DOHH2 (cell line): ENCODE results near the gene LGALS12.

Experiments used
- H3F3A ChIP-seq: fragments of 200-600 bp; sonication (generic), shearing (Covaris generic); 2 replicates; pipeline ENCODE4 v1.6.0; 2016; ENCODE audit warnings: antibody characterized with exemption, mild to moderate bottlenecking; ENCODE audit not compliant: control insufficient read depth, insufficient read depth
- H3K27ac ChIP-seq: fragments of 200-600 bp; sonication (generic); 2 replicates; pipeline ENCODE4 v1.5.1; 2014; ENCODE audit warnings: low read depth, mild to moderate bottlenecking, low read length, moderate library complexity
- H3K27me3 ChIP-seq: fragments of 200-600 bp; sonication (generic); 2 replicates; pipeline ENCODE4 v1.6.1; 2014; ENCODE audit warnings: mild to moderate bottlenecking, low read length, mixed read lengths; ENCODE audit not compliant: control insufficient read depth
- H3K36me3 ChIP-seq: fragments of 200-600 bp; sonication (generic); 2 replicates; pipeline ENCODE4 v1.6.1; 2014; ENCODE audit warnings: mild to moderate bottlenecking, low read length, moderate library complexity, mixed read lengths; ENCODE audit not compliant: control insufficient read depth
- H3K4me1 ChIP-seq: fragments of 200-600 bp; sonication (generic); 2 replicates; pipeline ENCODE4 v1.6.1; 2014; ENCODE audit warnings: mild to moderate bottlenecking, low read length, mixed read lengths; ENCODE audit not compliant: control insufficient read depth
- H3K4me2 ChIP-seq: fragments of 200-600 bp; sonication (generic); 2 replicates; pipeline ENCODE4 v1.6.0; 2014; ENCODE audit warnings: mild to moderate bottlenecking, low read length, moderate library complexity
- H3K4me3 ChIP-seq: fragments of 200-600 bp; sonication (generic); 2 replicates; pipeline ENCODE4 v1.5.1; 2014; ENCODE audit warnings: mild to moderate bottlenecking, low read length, mixed read lengths
- H3K79me2 ChIP-seq: fragments of 200-600 bp; sonication (generic); 2 replicates; pipeline ENCODE4 v1.6.1; 2014; ENCODE audit warnings: mild to moderate bottlenecking, low read length, mixed read lengths; ENCODE audit not compliant: control insufficient read depth
- H3K9me2 ChIP-seq: fragments of 200-600 bp; sonication (generic); replicated peaks from 2 replicates; pipeline ENCODE4 v1.6.1; 2014; ENCODE audit warnings: mild to moderate bottlenecking, low read length, mixed read lengths; ENCODE audit not compliant: control insufficient read depth
- H3K9me3 ChIP-seq: fragments of 200-600 bp; sonication (generic); 2 replicates; pipeline ENCODE4 v1.6.1; 2014; ENCODE audit warnings: antibody characterized with exemption, low read length, mixed read lengths; ENCODE audit not compliant: control insufficient read depth, insufficient read depth
- H4K20me1 ChIP-seq: fragments of 200-600 bp; sonication (generic); 2 replicates; pipeline ENCODE4 v1.6.0; 2014; ENCODE audit warnings: low read depth, mild to moderate bottlenecking, antibody characterized with exemption, low read length, moderate library complexity; ENCODE audit not compliant: control insufficient read depth, insufficient read depth
- EZH2phosphoT487 ChIP-seq: fragments of 200-600 bp; sonication (generic); IDR thresholded peaks from 2 replicates; pipeline ENCODE4 v1.6.1; 2017; ENCODE audit warnings: borderline replicate concordance, mild to moderate bottlenecking, antibody characterized with exemption, low read length, moderate library complexity, mixed read lengths
- TF ChIP-seq, protein P1 (sequence below): fragments of 200-600 bp; sonication (generic); IDR thresholded peaks from one replicate; pipeline ENCODE4 v1.5.1; 2014; ENCODE audit warnings: antibody characterized with exemption, mild to moderate bottlenecking, low read depth, low read length; ENCODE audit not compliant: poor library complexity, severe bottlenecking

The LGALS12 gene

DNA sequence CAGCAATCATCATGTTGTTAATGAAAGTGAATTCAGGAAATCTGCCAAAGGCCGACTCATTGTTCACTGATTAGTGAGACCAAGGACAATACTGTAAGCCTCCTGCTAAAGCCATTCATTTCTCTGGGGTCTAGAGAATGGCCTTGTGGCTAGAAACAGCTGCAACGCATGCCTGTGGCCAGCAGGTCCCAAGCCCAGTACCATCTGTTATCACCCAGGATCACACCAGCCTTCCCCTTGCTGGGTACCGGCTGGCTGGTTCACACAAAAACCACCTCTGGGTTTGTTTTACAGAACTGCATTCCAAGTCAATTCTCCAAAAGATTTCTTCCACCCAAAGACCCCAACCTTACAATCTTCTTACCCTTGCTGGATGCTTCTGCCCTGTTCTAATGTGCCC lies 16.0 kb upstream of the LGALS12 start:
- no peaks in the 10 kb centered on the region; the same call in 1 of the 2 replicates for H3K9me3 ChIP-seq
- no peak for TF ChIP-seq EZH2phosphoT487
- TF ChIP-seq, protein P1, sequence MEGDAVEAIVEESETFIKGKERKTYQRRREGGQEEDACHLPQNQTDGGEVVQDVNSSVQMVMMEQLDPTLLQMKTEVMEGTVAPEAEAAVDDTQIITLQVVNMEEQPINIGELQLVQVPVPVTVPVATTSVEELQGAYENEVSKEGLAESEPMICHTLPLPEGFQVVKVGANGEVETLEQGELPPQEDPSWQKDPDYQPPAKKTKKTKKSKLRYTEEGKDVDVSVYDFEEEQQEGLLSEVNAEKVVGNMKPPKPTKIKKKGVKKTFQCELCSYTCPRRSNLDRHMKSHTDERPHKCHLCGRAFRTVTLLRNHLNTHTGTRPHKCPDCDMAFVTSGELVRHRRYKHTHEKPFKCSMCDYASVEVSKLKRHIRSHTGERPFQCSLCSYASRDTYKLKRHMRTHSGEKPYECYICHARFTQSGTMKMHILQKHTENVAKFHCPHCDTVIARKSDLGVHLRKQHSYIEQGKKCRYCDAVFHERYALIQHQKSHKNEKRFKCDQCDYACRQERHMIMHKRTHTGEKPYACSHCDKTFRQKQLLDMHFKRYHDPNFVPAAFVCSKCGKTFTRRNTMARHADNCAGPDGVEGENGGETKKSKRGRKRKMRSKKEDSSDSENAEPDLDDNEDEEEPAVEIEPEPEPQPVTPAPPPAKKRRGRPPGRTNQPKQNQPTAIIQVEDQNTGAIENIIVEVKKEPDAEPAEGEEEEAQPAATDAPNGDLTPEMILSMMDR: no peak

DNA sequence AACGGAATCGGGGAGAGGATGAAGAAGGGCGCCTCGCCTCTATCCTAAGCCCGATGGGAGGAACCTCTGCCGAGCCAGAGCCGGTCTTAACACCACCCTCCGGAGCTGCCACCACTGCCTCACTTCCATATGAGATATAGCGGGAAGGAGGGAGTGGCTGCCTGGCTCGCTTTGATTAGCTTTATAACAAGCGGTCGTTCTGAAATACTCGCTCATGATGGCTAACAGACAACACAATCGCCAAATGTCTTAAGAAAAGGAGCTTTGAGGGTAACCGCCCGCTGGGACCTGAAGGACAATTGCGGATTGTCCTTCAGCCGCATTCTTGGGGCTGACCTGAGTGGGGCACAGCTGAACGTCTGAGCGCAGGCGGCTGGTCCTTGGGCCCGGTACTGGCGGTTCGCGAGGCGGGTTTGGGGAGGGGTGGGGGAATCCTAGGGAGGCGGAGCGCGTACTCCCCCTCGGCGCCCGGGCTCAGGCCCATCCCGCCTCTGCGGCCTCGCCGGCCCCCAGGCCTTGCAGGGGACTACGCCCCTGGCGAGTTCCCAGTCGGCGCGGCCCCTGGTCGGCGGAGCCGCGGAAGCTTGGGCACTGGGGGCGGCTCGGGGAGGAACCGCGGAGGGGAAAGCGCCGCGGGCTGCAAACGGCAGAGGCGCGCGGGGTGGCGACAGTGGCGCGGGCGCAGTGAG lies 15.2 kb upstream of the LGALS12 start, which contains the start of gene PLAAT5:
Gene PLAAT5, minus strand, starts transcription at position 617 of the 689 bp plus-strand sequence. Its CDS starts 133 bp downstream, at position 484.
- H3K79me2 ChIP-seq: no peaks in the 10 kb centered on the region
- H3K9me3 ChIP-seq: no peaks in the 10 kb centered on the region; the same call in 1 of the 2 replicates
- no peak within 1 kb of the TSS for H3K4me3 ChIP-seq
- H3K4me2 ChIP-seq: no peak within 1 kb of the TSS
- no peak within 1 kb of the TSS for H3K27ac ChIP-seq
- H3F3A ChIP-seq: no peaks in the 10 kb centered on the region
- TF ChIP-seq EZH2phosphoT487: no peak
- TF ChIP-seq, protein P1: no peak
- H3K4me1 ChIP-seq: no peaks in the 10 kb centered on the region
- H4K20me1 ChIP-seq: no peaks in the 10 kb centered on the region
- H3K9me2 ChIP-seq: no peaks in the 10 kb centered on the region
- H3K27me3 ChIP-seq: peaks cover 9% of the 10 kb centered on the region; the same call in 1 of the 2 replicates
- no peaks in the 10 kb centered on the region for H3K36me3 ChIP-seq

More for the DNA sequence above, 16.0 kb upstream of the LGALS12 start:
- Histone ChIP-seq H3K4me1 (no peaks in the 10 kb centered on the region), H3K4me2 (no peak overlapping the region), H3K27ac (no peak overlapping the region), H3K36me3 (no peaks in the 10 kb centered on the region), H3K9me2 (no peaks in the 10 kb centered on the region), H3F3A (no peaks in the 10 kb centered on the region), H3K27me3 (peaks cover 9% of the 10 kb centered on the region; the same call in 1 of the 2 replicates), H3K4me3 (no peak overlapping the region), H3K79me2 (no peaks in the 10 kb centered on the region), H4K20me1 (no peaks in the 10 kb centered on the region)

DNA sequence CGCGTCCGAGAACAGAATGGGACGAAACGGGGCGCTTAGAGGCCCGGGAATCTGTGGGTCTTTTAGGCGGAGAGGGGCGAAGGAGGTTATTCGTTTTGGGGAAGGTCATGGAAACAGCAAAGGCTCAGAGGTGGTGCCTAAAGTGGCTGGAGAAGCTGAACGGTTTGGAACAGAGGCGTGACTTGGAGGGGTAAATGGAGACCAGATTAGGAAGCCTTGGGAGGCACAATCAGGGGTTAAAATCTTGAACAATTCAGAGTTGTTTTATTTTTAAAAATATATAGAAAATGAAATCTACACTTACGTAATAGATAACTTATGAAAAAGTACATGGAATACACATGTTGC lies 14.7 kb upstream of the LGALS12 start:
- H3K4me2 ChIP-seq: no peak overlapping the region
- no peaks in the 10 kb centered on the region for H3F3A ChIP-seq
- H3K79me2 ChIP-seq: no peaks in the 10 kb centered on the region
- H3K4me1 ChIP-seq: no peaks in the 10 kb centered on the region
- no peaks in the 10 kb centered on the region for H3K36me3 ChIP-seq
- H3K9me3 ChIP-seq: no peaks in the 10 kb centered on the region
- no peak overlapping the region for H3K4me3 ChIP-seq
- TF ChIP-seq, protein P1: no peak
- no peak for TF ChIP-seq EZH2phosphoT487
- no peak overlapping the region for H3K27ac ChIP-seq
- no peaks in the 10 kb centered on the region for H4K20me1 ChIP-seq
- peaks cover 9% of the 10 kb centered on the region; the same call in 1 of the 2 replicates for H3K27me3 ChIP-seq
- H3K9me2 ChIP-seq: no peaks in the 10 kb centered on the region
